ENCODE measurements around the gene SLC20A1. TPM values are rescaled to one million over a fixed set of nuclear protein-coding genes. Genes with fewer than 3 reads are reported as not detected.

SLC20A1 gene
- total RNA-seq, 4 donors from 2014 or later: 15.6 to 40.3 (median 23.9) TPM

- no peak for TF ChIP-seq POLR2A (IDR thresholded peaks at IDR 0.05)
- TF ChIP-seq, protein P1, sequence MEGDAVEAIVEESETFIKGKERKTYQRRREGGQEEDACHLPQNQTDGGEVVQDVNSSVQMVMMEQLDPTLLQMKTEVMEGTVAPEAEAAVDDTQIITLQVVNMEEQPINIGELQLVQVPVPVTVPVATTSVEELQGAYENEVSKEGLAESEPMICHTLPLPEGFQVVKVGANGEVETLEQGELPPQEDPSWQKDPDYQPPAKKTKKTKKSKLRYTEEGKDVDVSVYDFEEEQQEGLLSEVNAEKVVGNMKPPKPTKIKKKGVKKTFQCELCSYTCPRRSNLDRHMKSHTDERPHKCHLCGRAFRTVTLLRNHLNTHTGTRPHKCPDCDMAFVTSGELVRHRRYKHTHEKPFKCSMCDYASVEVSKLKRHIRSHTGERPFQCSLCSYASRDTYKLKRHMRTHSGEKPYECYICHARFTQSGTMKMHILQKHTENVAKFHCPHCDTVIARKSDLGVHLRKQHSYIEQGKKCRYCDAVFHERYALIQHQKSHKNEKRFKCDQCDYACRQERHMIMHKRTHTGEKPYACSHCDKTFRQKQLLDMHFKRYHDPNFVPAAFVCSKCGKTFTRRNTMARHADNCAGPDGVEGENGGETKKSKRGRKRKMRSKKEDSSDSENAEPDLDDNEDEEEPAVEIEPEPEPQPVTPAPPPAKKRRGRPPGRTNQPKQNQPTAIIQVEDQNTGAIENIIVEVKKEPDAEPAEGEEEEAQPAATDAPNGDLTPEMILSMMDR (IDR thresholded peaks at IDR 0.05): no peak
- intact Hi-C loops (cut with DNase I): no loop called here
- Histone ChIP-seq H3K4me3 (replicated peaks in 1 of 3) (no peak overlapping the region), H3K9me3 (no peaks in the 10 kb centered on the region), H3K4me1 (peaks cover 13 to 19% of the 10 kb centered on the region in 2 donors), H3K27me3 (no peaks in the 10 kb centered on the region), H3K36me3 (no peaks in the 10 kb centered on the region), H3K27ac (no peak overlapping the region)
- 91 to 94% methylated on average over 7 of the region's 7 CpGs for WGBS, 2 donors
- no peak for DNase-seq
Measured at GRCh38 chr2:112636605-112637288, 9.0 kb upstream of the SLC20A1 start.

DNA sequence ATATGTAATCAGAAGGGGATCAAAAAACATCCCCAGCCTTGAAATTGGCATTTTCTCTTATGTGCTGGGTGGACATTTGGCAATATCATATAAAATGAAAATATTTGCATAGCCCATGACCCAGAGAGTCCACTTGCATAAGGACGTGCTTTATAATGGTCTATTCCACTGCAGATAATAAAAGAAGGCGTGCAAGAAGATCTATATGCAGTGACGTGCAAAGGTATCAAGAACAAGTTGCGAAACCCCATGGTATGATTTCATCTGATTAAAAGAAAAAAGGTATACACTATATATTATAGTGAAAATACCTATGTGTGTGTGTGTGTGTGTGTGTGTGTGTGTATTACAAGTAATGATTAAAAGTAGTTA is 8.5 kb upstream of the SLC20A1 start:
- no peaks in the 10 kb centered on the region for H3K36me3 ChIP-seq
- TF ChIP-seq, protein P1 (IDR thresholded peaks at IDR 0.05): no peak
- no peak for TF ChIP-seq POLR2A (IDR thresholded peaks at IDR 0.05)
- H3K27me3 ChIP-seq: no peaks in the 10 kb centered on the region
- H3K9me3 ChIP-seq: no peaks in the 10 kb centered on the region
- no peak overlapping the region for H3K4me3 ChIP-seq (replicated peaks in 1 of 3)
- intact Hi-C loops (cut with DNase I): no loop called here
- peaks cover 13 to 14% of the 10 kb centered on the region in 2 donors for H3K4me1 ChIP-seq
- H3K27ac ChIP-seq: no peak overlapping the region
- 93 to 96% methylated on average over 4 of the region's 4 CpGs for WGBS, 2 donors
- DNase-seq: no peak

GRCh38 chr2:112639936-112640335 is 5.8 kb upstream of the SLC20A1 start:
- peaks cover 8 to 9% of the 10 kb centered on the region in 2 donors for H3K4me1 ChIP-seq
- H3K4me3 ChIP-seq (replicated peaks in 1 of 3): no peak overlapping the region
- TF ChIP-seq POLR2A (IDR thresholded peaks at IDR 0.05): no peak
- TF ChIP-seq, protein P1 (IDR thresholded peaks at IDR 0.05): no peak
- intact Hi-C loops (cut with DNase I): no loop called here
- H3K27me3 ChIP-seq: no peaks in the 10 kb centered on the region
- no peaks in the 10 kb centered on the region for H3K9me3 ChIP-seq
- H3K27ac ChIP-seq: no peak overlapping the region
- no peak for DNase-seq
- H3K36me3 ChIP-seq: no peaks in the 10 kb centered on the region
- WGBS, 2 donors: 86 to 89% methylated on average over 3 of the region's 3 CpGs

- intact Hi-C loops (cut with DNase I): no loop called here
- no peaks in the 10 kb centered on the region for H3K36me3 ChIP-seq
- peaks cover 8 to 11% of the 10 kb centered on the region in 2 donors for H3K4me1 ChIP-seq
- H3K9me3 ChIP-seq: no peaks in the 10 kb centered on the region
- TF ChIP-seq POLR2A (IDR thresholded peaks at IDR 0.05): no peak
- TF ChIP-seq, protein P1 (IDR thresholded peaks at IDR 0.05): no peak
- H3K27me3 ChIP-seq: no peaks in the 10 kb centered on the region
- 85 to 89% methylated on average over 2 of the region's 2 CpGs for WGBS, 2 donors
- no peak overlapping the region for H3K27ac ChIP-seq
- DNase-seq: no peak
- no peak overlapping the region for H3K4me3 ChIP-seq (replicated peaks in 1 of 3)
Measured at GRCh38 chr2:112640467-112640799, 5.3 kb upstream of the SLC20A1 start.

GRCh38 chr2:112640800-112641675 is 4.7 kb upstream of the SLC20A1 start:
- intact Hi-C loops (cut with DNase I): no loop called here
- no peak for DNase-seq
- H3K27ac ChIP-seq: peak overlapping the region in 1 of 3 donors; percentile 15
- H3K4me1 ChIP-seq: peaks cover 8 to 11% of the 10 kb centered on the region in 2 donors
- H3K9me3 ChIP-seq: no peaks in the 10 kb centered on the region
- no peak overlapping the region for H3K4me3 ChIP-seq (replicated peaks in 1 of 3)
- no peaks in the 10 kb centered on the region for H3K27me3 ChIP-seq
- 73 to 84% methylated on average over 7 to 8 of the region's 8 CpGs for WGBS, 2 donors
- no peak for TF ChIP-seq POLR2A (IDR thresholded peaks at IDR 0.05)
- TF ChIP-seq, protein P1 (IDR thresholded peaks at IDR 0.05): no peak
- no peaks in the 10 kb centered on the region for H3K36me3 ChIP-seq

Measured in thyroid gland (tissue), 4 donors.